AG04450 (cell line): ENCODE data around the gene LAPTM4A. TPM values are rescaled to one million over a fixed set of nuclear protein-coding genes. Genes with fewer than 3 reads are reported as not detected.

Experiments
- CTCF ChIA-PET: fragments of 300-600, 350-600 bp; formaldehyde crosslinking; extraction: SDS; loops from one replicate; lab custom pipeline; 2022; ENCODE audit warnings: antibody characterized with exemption, inconsistent platforms; lab: Charles Lee
- POLR2A ChIA-PET: fragments of 350-600 bp; formaldehyde crosslinking; extraction: SDS; loops from one replicate; lab custom pipeline; 2021; ENCODE audit warnings: antibody characterized with exemption, inconsistent platforms; lab: Yijun Ruan, JAX
- DNase-seq: peaks from one replicate; pipeline ENCODE4 v3.0.0-alpha.2; 2011; ENCODE audit warnings: low read depth, low spot score
- H3K27ac ChIP-seq: one replicate; pipeline ENCODE4 v1.5.1; 2012; ENCODE audit warnings: low read depth, low read length, control low read depth
- H3K27me3 ChIP-seq: one replicate; pipeline ENCODE4 v1.6.0; 2012; ENCODE audit warnings: low read length; ENCODE audit not compliant: control insufficient read depth, insufficient read depth
- H3K4me3 ChIP-seq: 2 replicates; pipeline ENCODE4 v1.5.1; 2011; ENCODE audit warnings: mild to moderate bottlenecking, low read depth, low read length, control low read depth
- H3K9me3 ChIP-seq: 2 replicates; pipeline ENCODE4 v1.5.1; 2012; ENCODE audit warnings: low read length; ENCODE audit not compliant: control insufficient read depth, insufficient read depth
- polyA plus RNA-seq: library from polyadenylated mRNA; depleted of rRNA; stranded (reverse); fragments of >200 nt; gene quantifications from 2 replicates; pipeline ENCODE4 v1.2.3, GENCODE V29; 2011
- TF ChIP-seq, protein P1 (sequence below): IDR thresholded peaks from 2 replicates; pipeline ENCODE4 v1.5.1; 2011; ENCODE audit warnings: low read depth, low read length, control low read depth, inconsistent platforms

The LAPTM4A gene
- polyA plus RNA-seq, 1 experiment, result 1,416 TPM

GRCh38 chr2:20052229-20052851, 912 bp upstream of the LAPTM4A start:
- ChIA-PET CTCF (interaction anchor here (2.2 to 2.3 kb wide), 2 partner anchors 9 to 42 kb away, joined by 8 read pairs; no protein-coding TSS in a partner anchor), POLR2A (interaction anchor here (2.0 to 4.6 kb wide), 5 partner anchors 10 to 42 kb away, joined by 4 to 54 read pairs (median 33); no protein-coding TSS in a partner anchor)
- Histone ChIP-seq H3K9me3 (no peaks in the 10 kb centered on the region), H3K27ac (peak overlapping the region; percentile 100), H3K27me3 (no peaks in the 10 kb centered on the region), H3K4me3 (peak overlapping the region; percentile 97)
- no peak for DNase-seq
- TF ChIP-seq, protein P1, sequence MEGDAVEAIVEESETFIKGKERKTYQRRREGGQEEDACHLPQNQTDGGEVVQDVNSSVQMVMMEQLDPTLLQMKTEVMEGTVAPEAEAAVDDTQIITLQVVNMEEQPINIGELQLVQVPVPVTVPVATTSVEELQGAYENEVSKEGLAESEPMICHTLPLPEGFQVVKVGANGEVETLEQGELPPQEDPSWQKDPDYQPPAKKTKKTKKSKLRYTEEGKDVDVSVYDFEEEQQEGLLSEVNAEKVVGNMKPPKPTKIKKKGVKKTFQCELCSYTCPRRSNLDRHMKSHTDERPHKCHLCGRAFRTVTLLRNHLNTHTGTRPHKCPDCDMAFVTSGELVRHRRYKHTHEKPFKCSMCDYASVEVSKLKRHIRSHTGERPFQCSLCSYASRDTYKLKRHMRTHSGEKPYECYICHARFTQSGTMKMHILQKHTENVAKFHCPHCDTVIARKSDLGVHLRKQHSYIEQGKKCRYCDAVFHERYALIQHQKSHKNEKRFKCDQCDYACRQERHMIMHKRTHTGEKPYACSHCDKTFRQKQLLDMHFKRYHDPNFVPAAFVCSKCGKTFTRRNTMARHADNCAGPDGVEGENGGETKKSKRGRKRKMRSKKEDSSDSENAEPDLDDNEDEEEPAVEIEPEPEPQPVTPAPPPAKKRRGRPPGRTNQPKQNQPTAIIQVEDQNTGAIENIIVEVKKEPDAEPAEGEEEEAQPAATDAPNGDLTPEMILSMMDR, result no peak

DNA sequence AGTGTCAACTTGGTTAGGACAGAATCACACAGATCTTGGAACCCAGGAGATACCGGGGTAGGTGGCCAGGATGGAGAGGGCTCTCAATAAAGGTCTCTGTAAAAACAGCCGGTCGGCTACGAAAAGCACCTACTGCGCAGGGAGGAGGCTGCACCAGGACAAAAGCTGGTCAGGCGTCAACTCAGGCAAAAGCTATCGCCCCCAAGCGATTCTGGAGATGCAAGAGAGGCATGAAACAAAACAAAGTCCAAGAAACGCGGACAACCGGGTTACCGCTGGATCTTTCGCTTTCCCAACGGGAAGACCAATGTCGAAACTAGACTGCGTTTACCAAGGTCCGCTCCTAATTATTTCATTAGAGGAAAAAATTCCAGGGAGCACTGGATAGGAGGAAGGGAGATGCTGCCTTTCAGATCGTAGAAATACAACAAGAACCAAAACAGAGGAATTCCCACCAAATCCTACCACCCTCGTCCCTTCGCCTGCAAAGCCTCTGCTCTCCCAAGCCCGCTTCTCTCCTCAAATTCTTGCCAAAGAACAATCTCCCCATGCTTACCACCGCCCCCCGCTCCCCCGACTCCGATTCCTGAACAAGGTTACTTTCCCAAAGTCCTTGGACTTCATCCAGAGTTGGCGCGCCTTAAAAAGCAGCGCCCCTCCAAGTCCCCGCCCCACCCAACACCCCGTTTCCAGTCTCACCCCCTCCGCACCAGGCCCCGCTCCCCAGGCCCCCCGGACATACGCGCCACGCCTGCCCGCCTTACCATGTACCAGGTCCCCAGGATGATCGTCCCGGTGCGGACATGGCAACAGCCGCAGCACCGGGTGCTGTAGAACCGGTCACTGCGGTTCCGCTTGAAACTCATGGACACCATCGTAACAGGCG, 539 bp downstream of the LAPTM4A start:
- peak overlapping the region; percentile 100 for H3K27ac ChIP-seq
- no peak for DNase-seq
- no peaks in the 10 kb centered on the region for H3K9me3 ChIP-seq
- H3K4me3 ChIP-seq, result peak overlapping the region; percentile 97
- TF ChIP-seq, protein P1, result 0 out of 2 replicates have a peak, but pooled peaks have one; percentile 26
- ChIA-PET CTCF (interaction anchor here (1.0 to 4.4 kb wide), 4 partner anchors 11 to 276 kb away, joined by 3 to 34 read pairs (median 8); no protein-coding TSS in a partner anchor), POLR2A (interaction anchor here (0.8 to 4.6 kb wide), 11 partner anchors 8 to 104 kb away, joined by 3 to 54 read pairs (median 4); partner anchors contain the start of gene WDR35)
- no peaks in the 10 kb centered on the region for H3K27me3 ChIP-seq

- ChIA-PET CTCF (interaction anchor here (2.8 to 4.4 kb wide), 2 partner anchors 34 to 44 kb away, joined by 16 to 34 read pairs; no protein-coding TSS in a partner anchor), POLR2A (interaction anchor here (1.1 to 4.6 kb wide), 5 partner anchors 12 to 45 kb away, joined by 3 to 54 read pairs (median 33); no protein-coding TSS in a partner anchor)
- peak; percentile 47 for DNase-seq
- TF ChIP-seq, protein P1, result no peak
- Histone ChIP-seq H3K4me3 (peak overlapping the region; percentile 97), H3K9me3 (no peaks in the 10 kb centered on the region), H3K27ac (peak overlapping the region; percentile 100), H3K27me3 (no peaks in the 10 kb centered on the region)
Observed at GRCh38 chr2:20050104-20050645, 1.3 kb downstream of the LAPTM4A start.

- no peaks in the 10 kb centered on the region for H3K27me3 ChIP-seq
- CTCF ChIA-PET, result interaction anchor here (1.0 to 4.4 kb wide), 3 partner anchors 14 to 45 kb away, joined by 3 to 34 read pairs (median 16); no protein-coding TSS in a partner anchor
- POLR2A ChIA-PET, result interaction anchor here (1.1 to 4.6 kb wide), 3 partner anchors 21 to 45 kb away, joined by 3 to 44 read pairs (median 33); no protein-coding TSS in a partner anchor
- TF ChIP-seq, protein P1, result no peak
- DNase-seq, result no peak
- peak overlapping the region; percentile 43 for H3K27ac ChIP-seq
- peak overlapping the region; percentile 97 for H3K4me3 ChIP-seq
- no peaks in the 10 kb centered on the region for H3K9me3 ChIP-seq
Observed at GRCh38 chr2:20049637-20050036, 1.8 kb downstream of the LAPTM4A start.
